HepG2 (cell line): Measurements from ENCODE around the gene HILPDA. TPM values are rescaled to one million over a fixed set of nuclear protein-coding genes. Genes with fewer than 3 reads are reported as not detected.
A peak's percentile ranks its signal among the peaks of the same experiment; 100 is the strongest.

Experiments used
- ATF7 ChIP-seq, 2 experiments: fragments of 450-650 bp in 1 of 2; sonication (generic) in 1 of 2; formaldehyde crosslinking in 1 of 2; IDR thresholded peaks; 2 replicates each; pipeline versions ENCODE4 v1.4.0 to v1.6.1; 2016 to 2020; ENCODE audit warnings: antibody characterized with exemption in 1 of 2, mild to moderate bottlenecking in 1 of 2, missing genetic modification reagents in 1 of 2
- ERF ChIP-seq: IDR thresholded peaks from 2 replicates; pipeline ENCODE4 v1.6.1; 2018; ENCODE audit warnings: missing biosample characterization, missing genetic modification reagents
- GFI1 ChIP-seq: sonication (generic); formaldehyde crosslinking; IDR thresholded peaks from 2 replicates; pipeline ENCODE4 v1.5.0; 2020; ENCODE audit warnings: missing genetic modification reagents, mild to moderate bottlenecking, borderline replicate concordance
- HMGA1 ChIP-seq: sonication (generic); formaldehyde crosslinking; conservative IDR thresholded peaks from 2 replicates; pipeline ENCODE4 v1.4.0; 2020; ENCODE audit warnings: missing genetic modification reagents
- MEIS1 ChIP-seq: sonication (generic); formaldehyde crosslinking; IDR thresholded peaks from 2 replicates; pipeline ENCODE4 v1.9.0; 2021; ENCODE audit warnings: mild to moderate bottlenecking, missing genetic modification reagents, moderate library complexity, borderline replicate concordance
- YEATS4 ChIP-seq: sonication (generic); formaldehyde crosslinking; IDR thresholded peaks from 2 replicates; pipeline ENCODE4 v1.4.0; 2020; ENCODE audit warnings: missing genetic modification reagents, borderline replicate concordance
- ZBTB42 ChIP-seq: sonication (generic); formaldehyde crosslinking; IDR thresholded peaks from 2 replicates; pipeline ENCODE4 v1.5.0; 2020; ENCODE audit warnings: mild to moderate bottlenecking, missing genetic modification reagents
- ZNF225 ChIP-seq: sonication (generic); formaldehyde crosslinking; IDR thresholded peaks from 2 replicates; pipeline ENCODE4 v1.4.0; 2020; ENCODE audit warnings: mild to moderate bottlenecking, missing genetic modification reagents
- ZNF430 ChIP-seq: sonication (generic); formaldehyde crosslinking; IDR thresholded peaks from 2 replicates; pipeline ENCODE4 v1.9.0; 2021; ENCODE audit warnings: mild to moderate bottlenecking, missing genetic modification reagents
- ZNF510 ChIP-seq: sonication (generic); formaldehyde crosslinking; IDR thresholded peaks from 2 replicates; pipeline ENCODE4 v1.4.0; 2020; ENCODE audit warnings: low read depth, mild to moderate bottlenecking, missing genetic modification reagents
- ZNF879 ChIP-seq: sonication (generic); formaldehyde crosslinking; IDR thresholded peaks from 2 replicates; pipeline ENCODE4 v1.8.1; 2023; ENCODE audit warnings: missing genetic modification reagents
- polyA plus RNA-seq, 8 experiments: library from polyadenylated mRNA; depleted of rRNA in 3 of 8; stranded (reverse) in 7 of 8; unstranded in 1 of 8; fragments of >200 nt; fragmentation: Illumina TruSeq in 4 of 8; extraction: Trizol in 4 of 8; gene quantifications; 2 replicates each; pipeline versions ENCODE4 v1.2.1 to v1.2.3, GENCODE V29; 2011 to 2016; ENCODE audit warnings: low read depth in 4 of 8, missing spikeins in 1 of 8, mixed read lengths in 1 of 8; ENCODE audit not compliant: insufficient read depth in 1 of 8
- total RNA-seq, 5 experiments: library from RNA; depleted of rRNA; stranded (reverse); fragments of >200 nt; fragmentation: Illumina TruSeq; extraction: Trizol; gene quantifications; 2 replicates each; pipeline ENCODE4 v1.2.3, GENCODE V29; 2016; ENCODE audit warnings: low read depth in 1 of 5
- TF ChIP-seq, protein P1 (sequence below): sonication (generic); formaldehyde crosslinking; IDR thresholded peaks from 2 replicates; pipeline ENCODE4 v1.5.1; 2020; ENCODE audit warnings: mild to moderate bottlenecking, missing genetic modification reagents, moderate library complexity
- TF ChIP-seq, protein P2 (sequence below): sonication (generic); formaldehyde crosslinking; conservative IDR thresholded peaks from 2 replicates; pipeline ENCODE4 v1.8.0; 2022; ENCODE audit warnings: missing genetic modification reagents
- TF ChIP-seq, protein P3 (sequence below): sonication (generic); formaldehyde crosslinking; conservative IDR thresholded peaks from 2 replicates; pipeline ENCODE4 v1.5.0; 2020; ENCODE audit warnings: missing genetic modification reagents
- TF ChIP-seq, protein P4 (sequence below): sonication (generic); formaldehyde crosslinking; conservative IDR thresholded peaks from 2 replicates; pipeline ENCODE4 v1.4.0; 2020; ENCODE audit warnings: mild to moderate bottlenecking, missing genetic modification reagents, moderate library complexity

HILPDA gene
- total and polyA plus RNA-seq, 2 of the 13 experiments (the other 11 are each of a cell fraction or from before 2014, with no cell fraction given) = 11.1 to 44.0 TPM

DNA sequence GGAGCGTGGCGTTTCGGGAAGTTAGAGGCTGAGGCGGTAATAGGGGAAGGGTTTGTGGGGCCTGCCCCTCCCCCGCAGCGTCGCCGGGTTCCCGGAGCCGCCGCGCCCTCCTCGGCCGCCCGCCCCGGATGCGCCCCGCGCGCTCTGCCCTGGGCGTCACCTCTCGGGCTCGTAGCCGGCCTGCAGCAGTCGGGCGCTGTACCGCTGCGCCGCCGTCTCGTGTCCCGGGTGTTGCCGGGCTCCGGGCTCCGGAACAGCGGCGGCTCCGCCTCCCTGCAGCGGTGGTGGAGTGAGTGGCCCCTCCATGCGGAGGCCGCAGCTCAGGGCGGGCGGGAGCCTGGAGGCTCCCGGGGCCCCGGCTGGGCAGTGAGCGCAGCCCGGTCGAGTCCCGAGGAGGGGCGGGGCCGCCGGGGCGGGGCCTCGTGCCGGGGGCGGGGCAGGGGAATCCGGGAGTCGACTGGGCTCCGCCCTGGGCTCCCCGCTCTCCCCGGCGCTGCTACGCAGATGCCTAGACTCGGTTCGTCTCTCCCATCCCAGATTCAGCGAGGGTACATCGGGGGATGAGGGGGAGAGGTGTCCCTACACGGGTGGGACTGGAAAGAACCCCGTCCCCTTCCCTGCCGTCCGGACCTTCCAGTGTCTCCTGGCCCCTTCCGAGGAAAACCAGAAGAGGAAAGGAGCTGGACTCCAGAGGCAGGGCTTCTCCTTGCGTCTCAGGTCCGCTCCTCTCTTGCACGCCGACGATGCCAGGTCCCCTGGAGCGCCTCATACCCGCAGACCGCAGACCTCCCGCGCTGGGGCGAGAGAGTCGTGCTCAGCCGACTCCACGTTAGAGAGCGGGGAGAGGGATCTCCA is 45.9 kb upstream of the HILPDA start, which contains the start of gene IMPDH1 (continued):
- TF ChIP-seq, protein P1, sequence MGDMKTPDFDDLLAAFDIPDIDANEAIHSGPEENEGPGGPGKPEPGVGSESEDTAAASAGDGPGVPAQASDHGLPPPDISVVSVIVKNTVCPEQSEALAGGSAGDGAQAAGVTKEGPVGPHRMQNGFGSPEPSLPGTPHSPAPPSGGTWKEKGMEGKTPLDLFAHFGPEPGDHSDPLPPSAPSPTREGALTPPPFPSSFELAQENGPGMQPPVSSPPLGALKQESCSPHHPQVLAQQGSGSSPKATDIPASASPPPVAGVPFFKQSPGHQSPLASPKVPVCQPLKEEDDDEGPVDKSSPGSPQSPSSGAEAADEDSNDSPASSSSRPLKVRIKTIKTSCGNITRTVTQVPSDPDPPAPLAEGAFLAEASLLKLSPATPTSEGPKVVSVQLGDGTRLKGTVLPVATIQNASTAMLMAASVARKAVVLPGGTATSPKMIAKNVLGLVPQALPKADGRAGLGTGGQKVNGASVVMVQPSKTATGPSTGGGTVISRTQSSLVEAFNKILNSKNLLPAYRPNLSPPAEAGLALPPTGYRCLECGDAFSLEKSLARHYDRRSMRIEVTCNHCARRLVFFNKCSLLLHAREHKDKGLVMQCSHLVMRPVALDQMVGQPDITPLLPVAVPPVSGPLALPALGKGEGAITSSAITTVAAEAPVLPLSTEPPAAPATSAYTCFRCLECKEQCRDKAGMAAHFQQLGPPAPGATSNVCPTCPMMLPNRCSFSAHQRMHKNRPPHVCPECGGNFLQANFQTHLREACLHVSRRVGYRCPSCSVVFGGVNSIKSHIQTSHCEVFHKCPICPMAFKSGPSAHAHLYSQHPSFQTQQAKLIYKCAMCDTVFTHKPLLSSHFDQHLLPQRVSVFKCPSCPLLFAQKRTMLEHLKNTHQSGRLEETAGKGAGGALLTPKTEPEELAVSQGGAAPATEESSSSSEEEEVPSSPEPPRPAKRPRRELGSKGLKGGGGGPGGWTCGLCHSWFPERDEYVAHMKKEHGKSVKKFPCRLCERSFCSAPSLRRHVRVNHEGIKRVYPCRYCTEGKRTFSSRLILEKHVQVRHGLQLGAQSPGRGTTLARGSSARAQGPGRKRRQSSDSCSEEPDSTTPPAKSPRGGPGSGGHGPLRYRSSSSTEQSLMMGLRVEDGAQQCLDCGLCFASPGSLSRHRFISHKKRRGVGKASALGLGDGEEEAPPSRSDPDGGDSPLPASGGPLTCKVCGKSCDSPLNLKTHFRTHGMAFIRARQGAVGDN (CRISPR knock-in tag) = peak; percentile 83
- TF ChIP-seq, protein P2, sequence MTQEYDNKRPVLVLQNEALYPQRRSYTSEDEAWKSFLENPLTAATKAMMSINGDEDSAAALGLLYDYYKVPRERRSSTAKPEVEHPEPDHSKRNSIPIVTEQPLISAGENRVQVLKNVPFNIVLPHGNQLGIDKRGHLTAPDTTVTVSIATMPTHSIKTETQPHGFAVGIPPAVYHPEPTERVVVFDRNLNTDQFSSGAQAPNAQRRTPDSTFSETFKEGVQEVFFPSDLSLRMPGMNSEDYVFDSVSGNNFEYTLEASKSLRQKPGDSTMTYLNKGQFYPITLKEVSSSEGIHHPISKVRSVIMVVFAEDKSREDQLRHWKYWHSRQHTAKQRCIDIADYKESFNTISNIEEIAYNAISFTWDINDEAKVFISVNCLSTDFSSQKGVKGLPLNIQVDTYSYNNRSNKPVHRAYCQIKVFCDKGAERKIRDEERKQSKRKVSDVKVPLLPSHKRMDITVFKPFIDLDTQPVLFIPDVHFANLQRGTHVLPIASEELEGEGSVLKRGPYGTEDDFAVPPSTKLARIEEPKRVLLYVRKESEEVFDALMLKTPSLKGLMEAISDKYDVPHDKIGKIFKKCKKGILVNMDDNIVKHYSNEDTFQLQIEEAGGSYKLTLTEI (CRISPR knock-in tag) = no peak
- peak; percentile 31; the same call in 1 of the 2 replicates for TF ChIP-seq GFI1 (CRISPR knock-in tag)
- TF ChIP-seq ZNF430 (CRISPR knock-in tag) = no peak
- TF ChIP-seq HMGA1 = no peak
- TF ChIP-seq ZNF879 (CRISPR knock-in tag) = no peak
- peak; percentile 60 for TF ChIP-seq ERF (CRISPR knock-in tag)
- 0 out of 2 replicates have a peak, but pooled peaks have one; percentile 28 for TF ChIP-seq ZNF225 (CRISPR knock-in tag)
- TF ChIP-seq ZBTB42 (CRISPR knock-in tag) = no peak
- TF ChIP-seq YEATS4 (CRISPR knock-in tag) = peak; percentile 50; the same call in 1 of the 2 replicates
- no peak for TF ChIP-seq ZNF510 (CRISPR knock-in tag)
- TF ChIP-seq, protein P3, sequence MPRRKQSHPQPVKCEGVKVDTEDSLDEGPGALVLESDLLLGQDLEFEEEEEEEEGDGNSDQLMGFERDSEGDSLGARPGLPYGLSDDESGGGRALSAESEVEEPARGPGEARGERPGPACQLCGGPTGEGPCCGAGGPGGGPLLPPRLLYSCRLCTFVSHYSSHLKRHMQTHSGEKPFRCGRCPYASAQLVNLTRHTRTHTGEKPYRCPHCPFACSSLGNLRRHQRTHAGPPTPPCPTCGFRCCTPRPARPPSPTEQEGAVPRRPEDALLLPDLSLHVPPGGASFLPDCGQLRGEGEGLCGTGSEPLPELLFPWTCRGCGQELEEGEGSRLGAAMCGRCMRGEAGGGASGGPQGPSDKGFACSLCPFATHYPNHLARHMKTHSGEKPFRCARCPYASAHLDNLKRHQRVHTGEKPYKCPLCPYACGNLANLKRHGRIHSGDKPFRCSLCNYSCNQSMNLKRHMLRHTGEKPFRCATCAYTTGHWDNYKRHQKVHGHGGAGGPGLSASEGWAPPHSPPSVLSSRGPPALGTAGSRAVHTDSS (CRISPR knock-in tag) = no peak
- no peak for TF ChIP-seq MEIS1
- TF ChIP-seq ATF7 (IDR thresholded peaks at IDR 0.05) = no peak
- no peak for TF ChIP-seq ATF7 (CRISPR knock-in tag; IDR thresholded peaks at IDR 0.05)
- TF ChIP-seq, protein P4, sequence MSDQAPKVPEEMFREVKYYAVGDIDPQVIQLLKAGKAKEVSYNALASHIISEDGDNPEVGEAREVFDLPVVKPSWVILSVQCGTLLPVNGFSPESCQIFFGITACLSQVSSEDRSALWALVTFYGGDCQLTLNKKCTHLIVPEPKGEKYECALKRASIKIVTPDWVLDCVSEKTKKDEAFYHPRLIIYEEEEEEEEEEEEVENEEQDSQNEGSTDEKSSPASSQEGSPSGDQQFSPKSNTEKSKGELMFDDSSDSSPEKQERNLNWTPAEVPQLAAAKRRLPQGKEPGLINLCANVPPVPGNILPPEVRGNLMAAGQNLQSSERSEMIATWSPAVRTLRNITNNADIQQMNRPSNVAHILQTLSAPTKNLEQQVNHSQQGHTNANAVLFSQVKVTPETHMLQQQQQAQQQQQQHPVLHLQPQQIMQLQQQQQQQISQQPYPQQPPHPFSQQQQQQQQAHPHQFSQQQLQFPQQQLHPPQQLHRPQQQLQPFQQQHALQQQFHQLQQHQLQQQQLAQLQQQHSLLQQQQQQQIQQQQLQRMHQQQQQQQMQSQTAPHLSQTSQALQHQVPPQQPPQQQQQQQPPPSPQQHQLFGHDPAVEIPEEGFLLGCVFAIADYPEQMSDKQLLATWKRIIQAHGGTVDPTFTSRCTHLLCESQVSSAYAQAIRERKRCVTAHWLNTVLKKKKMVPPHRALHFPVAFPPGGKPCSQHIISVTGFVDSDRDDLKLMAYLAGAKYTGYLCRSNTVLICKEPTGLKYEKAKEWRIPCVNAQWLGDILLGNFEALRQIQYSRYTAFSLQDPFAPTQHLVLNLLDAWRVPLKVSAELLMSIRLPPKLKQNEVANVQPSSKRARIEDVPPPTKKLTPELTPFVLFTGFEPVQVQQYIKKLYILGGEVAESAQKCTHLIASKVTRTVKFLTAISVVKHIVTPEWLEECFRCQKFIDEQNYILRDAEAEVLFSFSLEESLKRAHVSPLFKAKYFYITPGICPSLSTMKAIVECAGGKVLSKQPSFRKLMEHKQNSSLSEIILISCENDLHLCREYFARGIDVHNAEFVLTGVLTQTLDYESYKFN (CRISPR knock-in tag) = 0 out of 2 replicates have a peak, but pooled peaks have one; percentile 7
